ENCODE measurements around the gene ZDHHC3.

Gene ZDHHC3

GRCh38 chr3:44890258-44890657 is 85.7 kb downstream of the ZDHHC3 start:
- no peaks in the 10 kb centered on the region for H3K9me3 ChIP-seq (ENCODE audit: control insufficient read depth, low read length)
- H2BK12ac ChIP-seq (ENCODE audit: low read length in 2 of 2): no peak overlapping the region
- no peaks in the 10 kb centered on the region for H3K79me1 ChIP-seq (replicated peaks; ENCODE audit: low read length, poor library complexity, severe bottlenecking)
- H3K27ac ChIP-seq (ENCODE audit: low read length, poor library complexity, severe bottlenecking): no peak overlapping the region
- H3K14ac ChIP-seq (ENCODE audit: low read length in 2 of 2): no peak overlapping the region
- H3K4me1 ChIP-seq (ENCODE audit: control insufficient read depth, insufficient read depth, low read depth, low read length): peaks cover 18% of the 10 kb centered on the region
- H2BK120ac ChIP-seq (ENCODE audit: low read depth, low read length): no peak overlapping the region
- H2BK15ac ChIP-seq (ENCODE audit: low read depth, poor library complexity, severe bottlenecking): no peak overlapping the region
- no peak overlapping the region for H2AFZ ChIP-seq (ENCODE audit: low read depth, low read length)
- WGBS: 59% methylated on average over 3 of the region's 3 CpGs
- no peak overlapping the region for H3K9ac ChIP-seq (ENCODE audit: low read length)
- H2AK5ac ChIP-seq (ENCODE audit: low read length, severe bottlenecking): no peak overlapping the region
- H3K4me3 ChIP-seq (ENCODE audit: insufficient read depth in 1 of 2, low read depth in 1 of 2, low read length in 2 of 2): no peak overlapping the region
- no peak overlapping the region for H4K8ac ChIP-seq (ENCODE audit: low read length)
- no peaks in the 10 kb centered on the region for H3K27me3 ChIP-seq (ENCODE audit: control insufficient read depth in 1 of 2, insufficient read depth in 1 of 2, low read length in 2 of 2)
- no peak overlapping the region for H4K91ac ChIP-seq (ENCODE audit: low read length)
- H3K18ac ChIP-seq (ENCODE audit: low read depth in 1 of 2, low read length in 2 of 2): no peak overlapping the region
- H3K4ac ChIP-seq (ENCODE audit: low read depth in 1 of 2, low read length in 2 of 2): no peak overlapping the region
- H2BK5ac ChIP-seq (ENCODE audit: low read depth, low read length, poor library complexity, severe bottlenecking): no peak overlapping the region
- H3K23ac ChIP-seq (ENCODE audit: low read length in 2 of 2): no peak overlapping the region
- H3K36me3 ChIP-seq (ENCODE audit: control insufficient read depth in 1 of 2, insufficient read depth in 2 of 2, low read depth in 1 of 2, low read length in 2 of 2): no peaks in the 10 kb centered on the region
- no peak for DNase-seq
- H3K4me2 ChIP-seq (ENCODE audit: low read length, poor library complexity, severe bottlenecking): no peak overlapping the region

DNA sequence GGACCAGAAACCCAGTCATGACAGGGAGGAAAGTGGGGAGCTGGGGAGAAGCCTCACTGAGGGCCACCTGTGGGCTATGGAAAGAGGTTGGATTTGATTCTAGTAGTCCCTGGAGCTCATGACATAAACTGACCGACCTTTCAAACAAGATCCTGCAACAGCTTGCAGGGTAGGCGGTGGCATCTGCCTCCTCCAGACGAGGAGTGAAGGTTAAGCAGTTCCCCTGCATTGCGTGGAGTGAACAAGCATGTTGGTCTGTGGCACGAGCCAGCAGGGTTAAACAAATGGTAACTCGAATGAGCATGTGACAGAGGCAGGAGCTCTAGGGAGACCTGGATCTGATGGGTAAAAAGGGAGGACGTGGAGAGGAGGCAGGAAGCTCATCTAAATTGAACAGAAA is 88.9 kb downstream of the ZDHHC3 start:
- Histone ChIP-seq H3K9ac (ENCODE audit: low read length) (no peak overlapping the region), H2BK15ac (ENCODE audit: low read depth, poor library complexity, severe bottlenecking) (no peak overlapping the region), H3K27ac (ENCODE audit: low read length, poor library complexity, severe bottlenecking) (no peak overlapping the region), H3K4ac (ENCODE audit: low read depth in 1 of 2, low read length in 2 of 2) (no peak overlapping the region), H3K36me3 (ENCODE audit: control insufficient read depth in 1 of 2, insufficient read depth in 2 of 2, low read depth in 1 of 2, low read length in 2 of 2) (no peaks in the 10 kb centered on the region), H2BK5ac (ENCODE audit: low read depth, low read length, poor library complexity, severe bottlenecking) (no peak overlapping the region), H2BK120ac (ENCODE audit: low read depth, low read length) (no peak overlapping the region), H3K14ac (ENCODE audit: low read length in 2 of 2) (no peak overlapping the region), H3K9me3 (ENCODE audit: control insufficient read depth, low read length) (no peaks in the 10 kb centered on the region), H4K8ac (ENCODE audit: low read length) (no peak overlapping the region), H3K4me2 (ENCODE audit: low read length, poor library complexity, severe bottlenecking) (no peak overlapping the region), H3K23ac (ENCODE audit: low read length in 2 of 2) (no peak overlapping the region), H4K91ac (ENCODE audit: low read length) (no peak overlapping the region), H2BK12ac (ENCODE audit: low read length in 2 of 2) (no peak overlapping the region), H3K79me1 (replicated peaks; ENCODE audit: low read length, poor library complexity, severe bottlenecking) (no peaks in the 10 kb centered on the region), H2AK5ac (ENCODE audit: low read length, severe bottlenecking) (peak overlapping the region; percentile 31), H3K4me3 (ENCODE audit: insufficient read depth in 1 of 2, low read depth in 1 of 2, low read length in 2 of 2) (no peak overlapping the region), H3K27me3 (ENCODE audit: control insufficient read depth in 1 of 2, insufficient read depth in 1 of 2, low read length in 2 of 2) (no peaks in the 10 kb centered on the region), H3K18ac (ENCODE audit: low read depth in 1 of 2, low read length in 2 of 2) (peak overlapping the region in 1 of 2 experiments; percentile 37), H2AFZ (ENCODE audit: low read depth, low read length) (no peak overlapping the region), H3K4me1 (ENCODE audit: control insufficient read depth, insufficient read depth, low read depth, low read length) (peaks cover 25% of the 10 kb centered on the region)
- no peak for DNase-seq
- WGBS: 90% methylated on average over 7 of the region's 7 CpGs

GRCh38 chr3:44886561-44886960 is 89.4 kb downstream of the ZDHHC3 start:
- 81% methylated on average over 3 of the region's 3 CpGs for WGBS
- H3K4me2 ChIP-seq (ENCODE audit: low read length, poor library complexity, severe bottlenecking): no peak overlapping the region
- H3K79me1 ChIP-seq (replicated peaks; ENCODE audit: low read length, poor library complexity, severe bottlenecking): no peaks in the 10 kb centered on the region
- H2BK120ac ChIP-seq (ENCODE audit: low read depth, low read length): peak overlapping the region; percentile 13
- H2AFZ ChIP-seq (ENCODE audit: low read depth, low read length): no peak overlapping the region
- peak overlapping the region in 1 of 2 experiments; percentile 28 for H2BK12ac ChIP-seq (ENCODE audit: low read length in 2 of 2)
- H4K91ac ChIP-seq (ENCODE audit: low read length): no peak overlapping the region
- DNase-seq: no peak
- H4K8ac ChIP-seq (ENCODE audit: low read length): no peak overlapping the region
- H3K36me3 ChIP-seq (ENCODE audit: control insufficient read depth in 1 of 2, insufficient read depth in 2 of 2, low read depth in 1 of 2, low read length in 2 of 2): no peaks in the 10 kb centered on the region
- peaks cover 25% of the 10 kb centered on the region for H3K4me1 ChIP-seq (ENCODE audit: control insufficient read depth, insufficient read depth, low read depth, low read length)
- H3K9me3 ChIP-seq (ENCODE audit: control insufficient read depth, low read length): no peaks in the 10 kb centered on the region
- H3K18ac ChIP-seq (ENCODE audit: low read depth in 1 of 2, low read length in 2 of 2): no peak overlapping the region
- no peaks in the 10 kb centered on the region for H3K27me3 ChIP-seq (ENCODE audit: control insufficient read depth in 1 of 2, insufficient read depth in 1 of 2, low read length in 2 of 2)
- H2BK5ac ChIP-seq (ENCODE audit: low read depth, low read length, poor library complexity, severe bottlenecking): no peak overlapping the region
- H3K27ac ChIP-seq (ENCODE audit: low read length, poor library complexity, severe bottlenecking): no peak overlapping the region
- H2BK15ac ChIP-seq (ENCODE audit: low read depth, poor library complexity, severe bottlenecking): no peak overlapping the region
- H3K9ac ChIP-seq (ENCODE audit: low read length): no peak overlapping the region
- peak overlapping the region; percentile 86 for H2AK5ac ChIP-seq (ENCODE audit: low read length, severe bottlenecking)
- no peak overlapping the region for H3K23ac ChIP-seq (ENCODE audit: low read length in 2 of 2)
- no peak overlapping the region for H3K4me3 ChIP-seq (ENCODE audit: insufficient read depth in 1 of 2, low read depth in 1 of 2, low read length in 2 of 2)
- H3K4ac ChIP-seq (ENCODE audit: low read depth in 1 of 2, low read length in 2 of 2): no peak overlapping the region
- H3K14ac ChIP-seq (ENCODE audit: low read length in 2 of 2): no peak overlapping the region

DNA sequence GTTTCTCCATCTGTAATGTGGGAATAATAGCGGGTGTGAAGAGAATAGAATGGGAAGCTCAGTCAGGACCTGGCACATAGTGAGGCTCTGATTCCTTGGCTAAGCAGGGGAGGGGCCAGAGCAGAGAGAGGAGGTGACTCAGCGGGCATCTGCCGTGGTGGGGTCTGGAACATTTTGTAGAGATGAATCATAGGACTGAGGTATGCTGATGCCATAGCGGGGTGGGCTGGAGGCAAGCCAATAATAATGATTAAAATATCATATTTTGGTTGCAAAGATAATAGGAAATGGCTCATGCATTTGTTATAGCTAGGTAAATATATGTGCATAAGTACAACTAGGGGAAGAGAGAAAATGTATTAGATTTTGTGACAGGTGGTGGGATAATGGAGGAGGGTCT is 90.4 kb downstream of the ZDHHC3 start:
- Histone ChIP-seq H4K8ac (ENCODE audit: low read length) (peak overlapping the region; percentile 55), H2AFZ (ENCODE audit: low read depth, low read length) (no peak overlapping the region), H3K9me3 (ENCODE audit: control insufficient read depth, low read length) (no peaks in the 10 kb centered on the region), H2BK15ac (ENCODE audit: low read depth, poor library complexity, severe bottlenecking) (no peak overlapping the region), H4K91ac (ENCODE audit: low read length) (no peak overlapping the region), H3K18ac (ENCODE audit: low read depth in 1 of 2, low read length in 2 of 2) (no peak overlapping the region), H3K36me3 (ENCODE audit: control insufficient read depth in 1 of 2, insufficient read depth in 2 of 2, low read depth in 1 of 2, low read length in 2 of 2) (no peaks in the 10 kb centered on the region), H3K79me1 (replicated peaks; ENCODE audit: low read length, poor library complexity, severe bottlenecking) (no peaks in the 10 kb centered on the region), H2BK5ac (ENCODE audit: low read depth, low read length, poor library complexity, severe bottlenecking) (no peak overlapping the region), H3K4me2 (ENCODE audit: low read length, poor library complexity, severe bottlenecking) (no peak overlapping the region), H2BK12ac (ENCODE audit: low read length in 2 of 2) (peak overlapping the region in 1 of 2 experiments; percentile 6), H3K4me3 (ENCODE audit: insufficient read depth in 1 of 2, low read depth in 1 of 2, low read length in 2 of 2) (no peak overlapping the region), H3K27ac (ENCODE audit: low read length, poor library complexity, severe bottlenecking) (peak overlapping the region; percentile 51), H3K27me3 (ENCODE audit: control insufficient read depth in 1 of 2, insufficient read depth in 1 of 2, low read length in 2 of 2) (no peaks in the 10 kb centered on the region), H3K23ac (ENCODE audit: low read length in 2 of 2) (no peak overlapping the region), H3K4me1 (ENCODE audit: control insufficient read depth, insufficient read depth, low read depth, low read length) (peaks cover 25% of the 10 kb centered on the region), H3K9ac (ENCODE audit: low read length) (no peak overlapping the region), H2BK120ac (ENCODE audit: low read depth, low read length) (no peak overlapping the region), H2AK5ac (ENCODE audit: low read length, severe bottlenecking) (no peak overlapping the region), H3K14ac (ENCODE audit: low read length in 2 of 2) (no peak overlapping the region), H3K4ac (ENCODE audit: low read depth in 1 of 2, low read length in 2 of 2) (no peak overlapping the region)
- 4% methylated on average over 4 of the region's 4 CpGs for WGBS
- peak; percentile 81 for DNase-seq

All from mesenchymal stem cell (in vitro differentiated cells and primary cell).